Activated CD4-positive, alpha-beta T cell treated with anti-CD3 and anti-CD28 coated beads, Interleukin-2, amount 50 U/mL, for 4 hours (primary cell): ENCODE results near the gene PPP1R12B.
"Not testable (repeated sequence)": the region's sequence is repeated elsewhere in the genome, so short reads cannot be mapped to it uniquely, and the experiment has no call there.

Experiments
- DNase-seq, 2 experiments: peaks; one replicate each; pipeline ENCODE4 v3.0.0-alpha.2; 2020

PPP1R12B gene

GRCh38 chr1:202565890-202566602 lies 217.5 kb downstream of the PPP1R12B start:
- DNase-seq: no peak

- no peak for DNase-seq
These were observed 219.2 kb downstream of the PPP1R12B start for GRCh38 chr1:202567738-202568137.

GRCh38 chr1:202568410-202568809 lies 219.9 kb downstream of the PPP1R12B start:
- no peak for DNase-seq

GRCh38 chr1:202568826-202569225 lies 220.3 kb downstream of the PPP1R12B start:
- no peak for DNase-seq

GRCh38 chr1:202569393-202570322 lies 221.2 kb downstream of the PPP1R12B start:
- DNase-seq: no peak

GRCh38 chr1:202571719-202572339 lies 223.3 kb downstream of the PPP1R12B start:
- no peak for DNase-seq

GRCh38 chr1:202572867-202573266 lies 224.4 kb downstream of the PPP1R12B start:
- DNase-seq: no peak

GRCh38 chr1:202575918-202576653 lies 227.6 kb downstream of the PPP1R12B start:
- no peak for DNase-seq

- no peak for DNase-seq
These were observed 228.3 kb downstream of the PPP1R12B start for GRCh38 chr1:202576816-202577215.

- no peak for DNase-seq
These were observed 228.9 kb downstream of the PPP1R12B start for GRCh38 chr1:202577381-202577780.

- DNase-seq: no peak
These were observed 229.6 kb downstream of the PPP1R12B start for GRCh38 chr1:202578001-202578504.

- no peak for DNase-seq
These were observed 230.1 kb downstream of the PPP1R12B start for GRCh38 chr1:202578565-202578964.

- DNase-seq: no peak
These were observed 231.3 kb downstream of the PPP1R12B start for GRCh38 chr1:202579806-202580205.

- DNase-seq: no peak
These were observed 232.1 kb downstream of the PPP1R12B start for GRCh38 chr1:202580619-202581018.

- not testable (repeated sequence) for DNase-seq
These were observed 233.9 kb downstream of the PPP1R12B start for GRCh38 chr1:202582350-202582749.

- no peak for DNase-seq
These were observed 236.4 kb downstream of the PPP1R12B start for GRCh38 chr1:202584707-202585589.

GRCh38 chr1:202585590-202585933 lies 237.1 kb downstream of the PPP1R12B start:
- DNase-seq: no peak

GRCh38 chr1:202586018-202586821 lies 237.7 kb downstream of the PPP1R12B start:
- DNase-seq: no peak

GRCh38 chr1:202586871-202587270 lies 238.4 kb downstream of the PPP1R12B start:
- DNase-seq: no peak

- DNase-seq: no peak
These were observed 239.5 kb downstream of the PPP1R12B start for GRCh38 chr1:202587859-202588485.
